Naive B cell (primary cell): Measurements from ENCODE around the gene SH3BGRL3. TPM values are rescaled to one million over a fixed set of nuclear protein-coding genes. Genes with fewer than 3 reads are reported as not detected.
"Not testable (repeated sequence)": the region's sequence is repeated elsewhere in the genome, so short reads cannot be mapped to it uniquely, and the experiment has no call there.

Source experiments
- ATAC-seq, 2 donors: fragments of 150-1000 bp; cut with Tn5 transposase; 2 replicates each; pipeline ENCODE4 v1.10.0; 2021; ENCODE audit warnings: low read depth in 2 of 2, mild to moderate bottlenecking in 2 of 2, moderate library complexity in 2 of 2
- DNase-seq: peaks from one replicate; pipeline ENCODE4 v3.0.0; 2022
- H3K27ac Mint-ChIP-seq, 6 donors: one replicate each; pipeline ENCODE4 v1.8.0; 2020 to 2022; ENCODE audit warnings: mild to moderate bottlenecking in 6 of 6, mixed read lengths in 6 of 6, moderate library complexity in 5 of 6, inconsistent platforms in 2 of 6
- H3K27me3 Mint-ChIP-seq, 3 donors: one replicate each; pipeline ENCODE4 v1.8.0; 2021 to 2022; ENCODE audit warnings: mixed read lengths in 3 of 3, mild to moderate bottlenecking in 1 of 3
- H3K36me3 Mint-ChIP-seq, 2 donors: one replicate each; pipeline ENCODE4 v1.8.0; 2020 to 2022; ENCODE audit warnings: mixed read lengths in 2 of 2, inconsistent platforms in 1 of 2, mild to moderate bottlenecking in 1 of 2
- H3K4me1 Mint-ChIP-seq, 3 donors: one replicate each; pipeline ENCODE4 v1.8.0; 2020 to 2022; ENCODE audit warnings: mixed read lengths in 3 of 3, inconsistent platforms in 1 of 3, mild to moderate bottlenecking in 1 of 3, moderate library complexity in 1 of 3
- H3K4me3 Mint-ChIP-seq, 8 donors: one replicate each; pipeline ENCODE4 v1.8.0; 2020 to 2022; ENCODE audit warnings: mild to moderate bottlenecking in 8 of 8, mixed read lengths in 8 of 8, moderate library complexity in 8 of 8, inconsistent platforms in 2 of 8
- H3K9me3 Mint-ChIP-seq, 7 donors: one replicate each; pipeline ENCODE4 v1.8.0; 2020 to 2022; ENCODE audit warnings: mixed read lengths in 7 of 7, mild to moderate bottlenecking in 5 of 7, inconsistent platforms in 2 of 7, moderate library complexity in 1 of 7
- polyA plus RNA-seq, 6 donors: library from polyadenylated mRNA; unstranded; fragments of 300-500 nt; fragmentation: Illumina TruSeq; gene quantifications; one replicate each; pipeline ENCODE4 v1.2.3, GENCODE V29; 2021; ENCODE audit warnings: low read depth in 6 of 6

SH3BGRL3 gene
- polyA plus RNA-seq, 6 donors from 2014 or later: 624 to 1,205 (median 832) TPM

DNA sequence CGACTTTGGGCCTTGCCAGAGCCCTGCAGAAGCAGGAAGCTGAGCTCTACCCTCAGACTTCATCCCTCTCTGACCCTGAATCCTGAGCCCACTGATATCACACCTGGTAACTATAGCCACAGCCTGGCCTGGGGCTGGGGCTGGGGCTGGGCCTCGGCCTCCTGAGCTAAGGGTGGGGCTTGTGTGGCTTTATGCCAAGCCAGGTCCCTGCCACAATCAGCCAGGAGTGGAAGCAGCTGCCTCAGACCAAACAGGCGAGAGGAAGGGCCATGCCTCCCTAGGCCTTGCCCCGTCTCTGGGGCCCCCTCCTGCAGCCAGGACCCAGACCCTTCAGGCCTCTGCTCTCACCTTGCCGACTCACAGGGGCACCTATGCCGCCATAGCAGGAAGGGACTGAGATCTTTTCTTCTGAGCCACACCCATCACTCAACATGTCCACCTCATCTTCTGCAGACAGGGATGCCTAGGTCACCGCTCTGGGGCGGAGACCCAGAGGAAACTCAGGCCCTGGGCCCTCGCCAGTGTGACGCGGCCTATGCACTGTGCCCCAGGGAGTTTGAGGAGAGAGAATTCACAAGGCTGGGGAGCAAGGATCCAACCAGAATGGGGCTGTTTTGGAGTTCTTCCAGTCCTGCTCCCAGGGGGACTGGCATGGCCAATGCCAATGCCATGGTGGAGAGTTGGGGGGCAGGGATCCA, 20.8 kb downstream of the SH3BGRL3 start:
- Mint-ChIP-seq H3K36me3 (no peaks in the 10 kb centered on the region), H3K27me3 (no peaks in the 10 kb centered on the region), H3K27ac (peak overlapping the region in 4 of 6 donors; percentile 17 to 79 (median 32)), H3K9me3 (no peaks in the 10 kb centered on the region), H3K4me1 (peaks cover 32 to 48% (median 46%) of the 10 kb centered on the region in 3 donors), H3K4me3 (peak overlapping the region in 3 of 8 donors; percentile 9 to 52 (median 20))
- ATAC-seq: no peak
- no peak for DNase-seq

DNA sequence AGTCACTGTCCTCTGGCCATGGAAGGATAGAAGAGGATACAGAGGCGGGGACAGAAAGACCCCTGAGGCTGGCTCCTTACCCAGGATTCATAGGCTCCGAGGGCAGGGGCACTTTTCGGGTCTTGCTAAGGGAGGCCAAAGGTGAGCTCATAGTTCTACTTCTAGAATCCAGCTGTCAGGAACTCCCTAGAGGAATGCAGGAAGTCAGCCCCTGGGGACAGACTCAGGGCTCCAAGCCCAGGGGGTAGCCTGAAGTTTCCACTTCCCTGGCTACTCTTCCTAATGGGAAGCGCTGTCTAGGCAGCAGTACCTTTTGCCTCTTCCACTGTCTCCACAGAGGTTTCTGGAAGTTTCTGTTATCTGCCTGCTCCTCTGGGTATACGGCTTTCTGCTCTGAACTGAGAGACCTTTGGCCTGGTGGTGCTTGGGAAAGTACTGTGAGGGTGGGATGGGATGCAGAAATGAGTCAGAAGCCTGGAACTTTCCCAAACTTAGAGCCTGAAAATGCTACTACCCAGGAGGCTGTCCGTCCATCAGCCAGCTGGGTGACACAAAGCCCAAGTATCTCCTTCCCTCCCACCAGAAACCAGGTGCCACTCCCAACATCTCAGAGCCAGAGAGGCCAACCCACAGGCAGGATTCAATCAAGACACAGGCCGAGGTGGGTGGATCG, 23.0 kb downstream of the SH3BGRL3 start:
- Mint-ChIP-seq H3K4me3 (peak overlapping the region in 2 of 8 donors; percentile 16 to 27), H3K36me3 (no peaks in the 10 kb centered on the region), H3K27me3 (no peaks in the 10 kb centered on the region), H3K9me3 (no peaks in the 10 kb centered on the region), H3K4me1 (peaks cover 35 to 56% (median 53%) of the 10 kb centered on the region in 3 donors), H3K27ac (no peak overlapping the region)
- ATAC-seq (no peak), DNase-seq (no peak)

DNA sequence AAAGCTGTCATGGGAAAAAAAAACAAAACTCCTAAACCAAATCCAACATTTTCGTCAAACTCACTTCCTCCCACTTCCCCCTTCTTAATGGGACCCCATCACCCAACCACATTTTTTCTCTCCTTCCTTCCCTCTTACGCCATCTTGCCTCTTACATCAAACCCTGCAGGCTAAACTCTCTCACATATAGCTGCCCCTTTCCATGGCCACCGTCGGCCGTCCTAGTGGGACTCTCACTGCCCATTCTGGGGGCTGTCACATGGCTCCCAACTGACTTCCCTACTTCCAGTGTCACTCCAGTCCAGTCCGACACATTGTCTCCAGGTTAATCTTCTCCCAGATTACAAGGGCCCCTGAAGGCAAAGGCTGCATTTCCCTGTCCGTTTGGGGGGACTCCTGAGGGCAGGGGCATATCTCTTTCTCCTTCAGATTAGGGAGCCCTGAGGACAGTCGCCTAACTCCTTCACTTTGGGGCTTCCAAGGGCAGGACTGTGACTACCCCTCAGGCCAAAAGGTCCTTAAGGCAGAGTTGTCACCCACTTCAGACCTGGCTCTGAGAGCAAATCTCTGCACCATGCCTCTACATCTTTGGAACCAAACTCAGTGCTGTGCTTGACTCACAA, 25.9 kb downstream of the SH3BGRL3 start:
- H3K27ac Mint-ChIP-seq: peak overlapping the region; percentile 95 to 99 (median 98)
- peaks cover 16 to 33% (median 29%) of the 10 kb centered on the region in 3 donors for H3K4me1 Mint-ChIP-seq
- H3K36me3 Mint-ChIP-seq: no peaks in the 10 kb centered on the region
- no peaks in the 10 kb centered on the region for H3K9me3 Mint-ChIP-seq
- ATAC-seq (no peak), DNase-seq (no peak)
- H3K27me3 Mint-ChIP-seq: no peaks in the 10 kb centered on the region
- H3K4me3 Mint-ChIP-seq: peak overlapping the region; percentile 93 to 99 (median 98)

DNA sequence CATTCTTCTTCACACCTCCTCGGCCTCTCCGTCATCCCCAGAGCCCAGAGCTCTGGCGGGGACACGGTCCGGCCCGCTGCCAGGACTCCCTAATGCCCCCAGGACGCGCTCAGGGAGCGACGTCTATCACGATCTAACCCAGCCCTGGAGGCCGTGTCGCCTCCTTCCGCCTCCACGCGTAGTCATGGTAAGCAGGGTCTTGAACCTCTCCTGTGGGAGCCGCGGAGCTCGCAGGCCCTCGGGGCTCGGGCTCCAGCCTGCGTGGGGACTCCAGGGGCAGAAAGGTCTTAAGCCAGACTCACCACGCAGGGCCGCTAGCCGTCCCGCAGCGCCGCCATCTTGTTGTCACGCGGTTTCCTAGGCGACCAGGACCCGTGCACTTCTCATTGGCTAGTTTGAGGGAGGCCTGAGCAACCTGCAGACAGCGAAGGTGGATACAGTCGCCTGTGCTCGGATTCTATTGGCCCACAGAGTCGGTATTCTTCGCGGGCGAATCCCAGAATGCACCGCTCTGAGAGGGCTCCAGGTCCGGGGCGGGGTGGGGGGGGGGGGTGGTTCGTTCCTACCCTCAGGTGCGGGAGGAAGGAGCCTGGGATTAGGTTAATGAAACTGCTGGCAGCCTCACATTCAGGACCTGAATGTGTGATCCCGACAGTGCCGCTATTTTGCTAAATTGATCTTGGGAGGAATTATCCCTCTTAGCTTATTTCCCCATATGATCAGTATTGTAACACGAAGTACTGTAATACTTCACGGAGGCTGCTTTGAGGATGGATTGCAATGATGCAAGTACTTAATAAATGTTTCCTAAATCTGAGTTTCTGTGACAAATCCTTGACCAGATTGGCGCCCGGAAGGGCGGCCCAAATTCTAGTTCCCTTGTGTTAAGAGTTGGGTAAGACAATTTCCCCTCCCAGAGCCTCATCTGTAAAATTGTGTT, 26.7 kb downstream of the SH3BGRL3 start, which contains the start of gene UBXN11:
Gene UBXN11 (minus strand): TSS at position 347 of the 940 bp plus-strand sequence. CDS start 3,753 bp downstream, outside the sequence.
- Mint-ChIP-seq H3K36me3 (no peaks in the 10 kb centered on the region), H3K27ac (peak within 1 kb of the TSS; percentile 95 to 99 (median 98)), H3K9me3 (no peaks in the 10 kb centered on the region), H3K4me3 (peak within 1 kb of the TSS; percentile 93 to 99 (median 98)), H3K27me3 (no peaks in the 10 kb centered on the region), H3K4me1 (peaks cover 14 to 32% (median 22%) of the 10 kb centered on the region in 3 donors)
- DNase-seq (peak; percentile 93), ATAC-seq (peak; percentile 100)

DNA sequence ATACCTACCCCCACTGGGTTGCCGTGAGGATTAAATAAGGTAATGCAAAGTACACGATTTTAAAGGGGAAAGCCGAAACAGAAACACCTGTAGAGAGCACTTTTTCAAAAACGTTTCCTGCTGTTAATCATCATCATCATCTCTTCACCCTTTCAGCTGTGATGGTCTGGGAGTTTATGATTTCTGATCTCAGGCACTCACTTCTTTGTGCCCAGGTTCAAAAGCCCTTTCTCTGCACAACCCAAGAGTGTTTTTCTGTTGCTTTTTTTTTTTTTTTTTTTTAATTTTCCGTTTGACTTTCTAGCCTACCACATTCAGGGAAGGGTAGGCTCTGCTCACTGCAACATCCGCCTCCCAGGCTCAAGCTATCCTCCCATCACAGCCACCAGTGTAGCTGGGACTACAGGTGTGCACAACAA, 27.5 kb downstream of the SH3BGRL3 start:
- peaks cover 20 to 40% (median 29%) of the 10 kb centered on the region in 3 donors for H3K4me1 Mint-ChIP-seq

DNA sequence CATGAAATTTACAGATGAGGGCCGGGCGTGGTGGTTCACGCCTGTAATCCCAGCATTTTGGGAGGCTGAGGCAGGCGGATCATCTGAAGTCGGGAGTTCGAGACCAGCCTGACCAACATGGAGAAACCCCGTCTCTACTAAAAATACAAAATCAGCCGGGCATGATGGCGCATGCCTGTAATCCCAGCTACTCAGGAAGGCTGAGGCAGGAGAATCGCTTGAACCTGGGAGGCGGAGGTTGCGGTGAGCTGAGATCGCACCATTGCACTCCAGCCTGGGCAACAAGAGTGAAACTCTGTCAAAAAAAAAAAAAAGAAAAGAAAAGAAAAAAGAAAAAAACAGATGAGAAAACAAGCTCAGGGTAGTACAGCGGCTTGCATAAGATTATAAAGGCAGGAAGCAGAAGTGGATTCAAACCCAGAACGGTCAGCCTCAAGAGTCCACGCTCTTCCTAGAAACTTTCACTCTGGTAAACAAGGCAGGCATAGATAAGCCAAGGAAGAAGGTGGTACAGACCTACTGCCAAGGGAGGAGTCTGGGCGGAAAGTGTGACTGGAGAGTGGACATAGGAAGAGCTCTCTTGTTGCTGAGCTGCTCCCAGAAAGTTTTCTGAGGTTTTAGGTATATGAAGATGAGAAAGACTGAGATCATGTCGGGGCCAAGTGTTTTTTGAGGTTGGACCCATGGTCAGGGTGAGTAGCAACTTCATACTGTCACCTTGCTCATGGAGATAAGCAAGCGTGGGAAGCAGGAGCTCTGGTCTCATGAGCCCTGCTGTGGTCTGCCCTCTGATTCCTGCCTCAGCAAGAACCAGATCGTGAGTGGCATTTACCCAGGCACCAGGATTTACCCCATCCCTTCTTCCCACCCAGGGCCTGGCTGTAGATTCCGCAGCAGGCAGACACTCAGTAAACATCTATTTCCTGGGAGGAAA, 28.3 kb downstream of the SH3BGRL3 start:
- H3K27me3 Mint-ChIP-seq, H3K9me3 Mint-ChIP-seq, DNase-seq, H3K36me3 Mint-ChIP-seq, ATAC-seq: not testable (repeated sequence)
- Mint-ChIP-seq H3K4me1 (peaks cover 25 to 45% (median 33%) of the 10 kb centered on the region in 3 donors), H3K4me3 (peak overlapping the region in 4 of 8 donors; percentile 25 to 99 (median 96)), H3K27ac (peak overlapping the region in 3 of 6 donors; percentile 3 to 95 (median 82))

More for the DNA sequence above, 27.5 kb downstream of the SH3BGRL3 start:
- Mint-ChIP-seq H3K9me3 (no peaks in the 10 kb centered on the region), H3K27ac (peak overlapping the region in 4 of 6 donors; percentile 59 to 95 (median 80)), H3K27me3 (no peaks in the 10 kb centered on the region), H3K36me3 (no peaks in the 10 kb centered on the region), H3K4me3 (peak overlapping the region; percentile 46 to 99 (median 98))
- DNase-seq (no peak), ATAC-seq (no peak)

DNA sequence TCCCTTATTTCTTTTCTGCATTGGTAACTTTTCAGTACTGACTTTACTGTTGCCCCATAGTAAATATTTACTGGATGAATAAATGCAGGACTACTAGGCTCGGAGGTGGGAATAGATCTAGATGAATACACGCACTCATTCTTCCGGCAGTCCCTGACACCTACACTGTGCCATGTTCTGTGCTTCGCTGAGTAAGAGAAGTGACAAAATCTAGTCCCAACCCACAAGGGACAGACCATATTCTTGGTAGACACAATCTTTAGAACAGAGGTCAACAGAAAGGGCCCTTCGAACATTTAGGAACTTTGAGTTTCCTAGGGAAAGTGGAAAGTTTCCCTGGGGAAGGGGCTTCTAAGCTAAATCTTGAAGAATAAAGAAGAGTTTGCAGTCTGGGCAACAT, 34.6 kb downstream of the SH3BGRL3 start:
- H3K27ac Mint-ChIP-seq: peak overlapping the region; percentile 93 to 97 (median 95)
- no peak for ATAC-seq
- H3K9me3 Mint-ChIP-seq: peaks cover 0 to 5% (median 0%) of the 10 kb centered on the region in 7 donors
- no peaks in the 10 kb centered on the region for H3K27me3 Mint-ChIP-seq
- H3K4me1 Mint-ChIP-seq: peaks cover 56 to 65% (median 57%) of the 10 kb centered on the region in 3 donors
- H3K36me3 Mint-ChIP-seq: peaks cover 7 to 26% of the 10 kb centered on the region in 2 donors
- DNase-seq: no peak
- H3K4me3 Mint-ChIP-seq: peak overlapping the region; percentile 87 to 99 (median 97)

DNA sequence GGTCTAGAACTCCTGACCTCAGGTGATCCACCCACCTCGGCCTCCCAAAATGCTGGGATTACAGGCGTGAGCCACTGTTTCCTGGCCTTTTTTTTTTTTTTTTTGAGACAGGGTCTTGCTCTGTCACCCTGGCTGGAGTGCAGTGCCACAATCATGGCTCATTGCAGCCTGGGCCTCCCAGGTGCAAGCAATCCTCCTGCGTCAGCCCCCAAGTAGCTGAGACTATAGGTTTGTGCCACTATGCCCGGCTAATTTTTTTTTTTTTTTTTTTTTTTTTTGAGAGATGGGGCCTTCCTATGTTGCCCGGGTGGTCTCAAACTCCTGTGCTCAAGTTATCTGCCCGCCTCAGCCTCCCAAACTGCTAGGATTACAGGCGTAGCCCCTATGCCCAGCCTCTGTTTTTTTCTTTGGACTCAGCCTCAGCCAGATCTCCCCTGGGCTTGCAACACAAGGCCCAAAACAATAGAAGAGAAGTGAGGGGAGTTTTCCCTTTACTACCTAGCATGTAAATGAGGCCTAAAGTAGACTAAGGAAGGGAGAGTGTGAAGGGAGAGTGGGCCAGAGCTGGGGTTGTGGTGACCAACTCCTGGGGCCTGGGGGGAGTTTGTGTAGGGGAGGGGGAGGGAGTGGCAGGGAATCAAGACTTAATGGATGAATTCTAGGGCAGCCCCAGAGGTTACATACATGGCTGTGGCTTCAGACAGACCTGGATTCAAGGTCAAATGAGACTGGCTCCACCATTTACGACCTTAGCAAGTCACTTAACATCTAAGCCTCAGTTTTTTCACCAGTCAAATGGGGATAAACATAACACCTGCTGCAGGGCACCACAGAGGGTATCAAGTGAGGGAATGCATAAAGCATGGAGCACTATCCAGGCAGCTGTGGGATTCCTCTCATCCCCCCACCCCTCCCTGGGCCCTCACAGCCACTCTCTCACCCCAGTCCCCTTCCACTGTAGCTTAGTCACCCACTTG, 36.3 kb downstream of the SH3BGRL3 start:
- Mint-ChIP-seq H3K36me3 (peaks cover 10 to 37% of the 10 kb centered on the region in 2 donors), H3K9me3 (peaks cover 0 to 5% (median 0%) of the 10 kb centered on the region in 7 donors), H3K4me3 (peak overlapping the region; percentile 93 to 99 (median 99)), H3K27me3 (no peaks in the 10 kb centered on the region), H3K4me1 (peaks cover 67 to 78% (median 69%) of the 10 kb centered on the region in 3 donors), H3K27ac (peak overlapping the region; percentile 81 to 97 (median 94))
- ATAC-seq: peak; percentile 18 to 37
- no peak for DNase-seq

DNA sequence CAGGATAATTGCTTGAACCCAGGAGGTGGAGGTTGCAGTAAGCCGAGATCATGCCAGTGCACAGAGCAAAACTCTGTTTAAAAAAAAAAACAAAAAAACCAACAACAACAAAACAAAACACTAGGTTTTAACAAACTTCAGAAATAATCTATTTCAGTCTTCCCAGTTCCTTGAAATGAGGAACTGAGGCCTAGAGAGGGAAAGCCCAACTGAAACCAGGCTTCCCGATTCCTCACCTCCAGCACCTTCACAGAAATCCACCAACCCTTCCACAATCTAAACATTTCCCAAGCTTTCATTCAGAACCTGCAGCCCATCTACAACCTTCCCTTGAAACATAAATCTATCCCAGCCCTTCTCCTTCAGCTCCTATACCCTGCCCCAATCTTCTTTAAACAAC, 37.3 kb downstream of the SH3BGRL3 start:
- H3K36me3 Mint-ChIP-seq: peaks cover 15 to 43% of the 10 kb centered on the region in 2 donors
- peaks cover 67 to 82% (median 71%) of the 10 kb centered on the region in 3 donors for H3K4me1 Mint-ChIP-seq
- H3K27me3 Mint-ChIP-seq: no peaks in the 10 kb centered on the region
- DNase-seq (no peak), ATAC-seq (no peak)
- H3K9me3 Mint-ChIP-seq: peaks cover 0 to 5% (median 0%) of the 10 kb centered on the region in 7 donors
- H3K4me3 Mint-ChIP-seq: peak overlapping the region; percentile 93 to 99 (median 99)
- peak overlapping the region; percentile 75 to 98 (median 96) for H3K27ac Mint-ChIP-seq

DNA sequence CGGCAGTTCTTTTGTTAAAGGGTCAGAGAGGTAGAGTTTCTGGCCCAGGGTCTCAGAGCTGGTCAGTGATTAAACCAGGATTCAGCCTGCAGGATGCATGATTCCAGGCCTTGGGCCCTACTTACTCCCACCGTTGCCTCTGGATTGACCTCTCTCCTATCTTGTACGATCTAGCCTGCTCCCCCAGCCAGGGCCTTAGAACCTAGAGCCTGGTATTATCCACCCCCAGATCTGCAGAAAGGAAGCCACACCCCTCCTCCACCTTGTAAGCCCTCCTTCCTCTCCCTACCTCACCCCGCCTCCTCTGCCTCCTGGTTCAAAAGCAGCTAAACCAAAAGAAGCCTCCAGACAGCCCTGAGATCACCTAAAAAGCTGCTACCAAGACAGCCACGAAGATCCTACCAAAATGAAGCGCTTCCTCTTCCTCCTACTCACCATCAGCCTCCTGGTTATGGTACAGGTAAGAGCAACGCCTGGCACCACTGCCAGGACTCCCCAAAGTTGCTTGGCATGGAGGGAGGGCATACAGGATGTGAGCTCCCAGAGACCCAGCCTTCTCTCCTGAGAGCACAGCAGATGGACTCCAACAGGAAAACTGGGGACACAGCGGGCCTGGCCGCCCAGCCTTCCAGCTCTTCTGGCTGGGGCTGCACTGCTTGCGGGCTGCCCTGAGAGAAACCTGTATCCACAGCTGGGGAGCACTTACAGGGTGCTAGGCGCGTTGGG, 37.9 kb downstream of the SH3BGRL3 start, which contains the start of gene CD52:
Gene CD52 (plus strand): TSS at position 347 of the 726 bp plus-strand sequence. CDS start 60 bp downstream, at position 407.
- Mint-ChIP-seq H3K27ac (peak within 1 kb of the TSS; percentile 87 to 98 (median 96)), H3K4me1 (peaks cover 71 to 86% (median 76%) of the 10 kb centered on the region in 3 donors), H3K27me3 (no peaks in the 10 kb centered on the region), H3K4me3 (peak within 1 kb of the TSS; percentile 93 to 99 (median 99)), H3K9me3 (peaks cover 0 to 5% (median 0%) of the 10 kb centered on the region in 7 donors), H3K36me3 (peaks cover 17 to 43% of the 10 kb centered on the region in 2 donors)
- DNase-seq (peak; percentile 70), ATAC-seq (peak; percentile 42 to 63)
